ENCODE data around the gene MYOZ3. TPM values are rescaled to one million over a fixed set of nuclear protein-coding genes. Genes with fewer than 3 reads are reported as not detected.

Gene MYOZ3
- total RNA-seq, 1 experiment from 2014 or later, result 1.7 TPM

DNA sequence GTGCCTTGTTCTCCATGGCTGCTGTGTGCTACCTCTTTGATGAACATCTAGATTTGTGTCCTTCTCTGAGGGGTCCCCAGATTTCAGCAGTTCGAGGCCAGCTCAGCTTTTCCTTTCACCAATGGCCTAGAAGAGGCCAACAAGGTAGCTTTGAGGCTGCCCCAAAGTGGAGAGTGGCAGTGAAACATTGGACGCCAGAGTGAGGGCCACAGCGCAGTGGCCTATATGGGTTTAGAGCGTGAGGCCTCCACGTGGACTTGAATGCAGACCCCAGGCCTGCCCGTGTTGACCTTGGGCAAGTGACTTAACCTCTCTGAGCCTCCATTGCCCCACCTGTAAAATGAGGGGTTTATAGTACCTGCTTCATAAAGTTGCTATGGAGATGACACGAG lies 11.8 kb downstream of the MYOZ3 start:
- intact Hi-C loops (cut with micrococcal nuclease; ENCODE audit: unreplicated experiment), result no loop called here
- H3K36me3 ChIP-seq (ENCODE audit: control insufficient read depth, insufficient read depth, low read length), result no peaks in the 10 kb centered on the region
- H3K4me3 ChIP-seq (ENCODE audit: low read depth in 2 of 2, low read length in 2 of 2), result peak overlapping the region; percentile 49 to 68
- POLR2A ChIA-PET, result no interaction called here
- peaks cover 11% of the 10 kb centered on the region for H3K4me1 ChIP-seq (ENCODE audit: control insufficient read depth, insufficient read depth, low read length)
- TF ChIP-seq SIN3A (IDR thresholded peaks at IDR 0.05; ENCODE audit: borderline replicate concordance, insufficient read depth, low read depth, low read length) (no peak), POLR2AphosphoS5 (IDR thresholded peaks at IDR 0.05; ENCODE audit: low read depth, low read length) (no peak), TCF7L2 (IDR thresholded peaks at IDR 0.05; ENCODE audit: low read depth, low read length) (no peak), CTCF (IDR thresholded peaks at IDR 0.05) (no peak)
- TF ChIP-seq, protein P1, sequence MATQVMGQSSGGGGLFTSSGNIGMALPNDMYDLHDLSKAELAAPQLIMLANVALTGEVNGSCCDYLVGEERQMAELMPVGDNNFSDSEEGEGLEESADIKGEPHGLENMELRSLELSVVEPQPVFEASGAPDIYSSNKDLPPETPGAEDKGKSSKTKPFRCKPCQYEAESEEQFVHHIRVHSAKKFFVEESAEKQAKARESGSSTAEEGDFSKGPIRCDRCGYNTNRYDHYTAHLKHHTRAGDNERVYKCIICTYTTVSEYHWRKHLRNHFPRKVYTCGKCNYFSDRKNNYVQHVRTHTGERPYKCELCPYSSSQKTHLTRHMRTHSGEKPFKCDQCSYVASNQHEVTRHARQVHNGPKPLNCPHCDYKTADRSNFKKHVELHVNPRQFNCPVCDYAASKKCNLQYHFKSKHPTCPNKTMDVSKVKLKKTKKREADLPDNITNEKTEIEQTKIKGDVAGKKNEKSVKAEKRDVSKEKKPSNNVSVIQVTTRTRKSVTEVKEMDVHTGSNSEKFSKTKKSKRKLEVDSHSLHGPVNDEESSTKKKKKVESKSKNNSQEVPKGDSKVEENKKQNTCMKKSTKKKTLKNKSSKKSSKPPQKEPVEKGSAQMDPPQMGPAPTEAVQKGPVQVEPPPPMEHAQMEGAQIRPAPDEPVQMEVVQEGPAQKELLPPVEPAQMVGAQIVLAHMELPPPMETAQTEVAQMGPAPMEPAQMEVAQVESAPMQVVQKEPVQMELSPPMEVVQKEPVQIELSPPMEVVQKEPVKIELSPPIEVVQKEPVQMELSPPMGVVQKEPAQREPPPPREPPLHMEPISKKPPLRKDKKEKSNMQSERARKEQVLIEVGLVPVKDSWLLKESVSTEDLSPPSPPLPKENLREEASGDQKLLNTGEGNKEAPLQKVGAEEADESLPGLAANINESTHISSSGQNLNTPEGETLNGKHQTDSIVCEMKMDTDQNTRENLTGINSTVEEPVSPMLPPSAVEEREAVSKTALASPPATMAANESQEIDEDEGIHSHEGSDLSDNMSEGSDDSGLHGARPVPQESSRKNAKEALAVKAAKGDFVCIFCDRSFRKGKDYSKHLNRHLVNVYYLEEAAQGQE (IDR thresholded peaks at IDR 0.05; ENCODE audit: insufficient read depth in 1 of 2, low read depth in 2 of 2, low read length in 1 of 2), result no peak
- ATAC-seq (no peak), DNase-seq (ENCODE audit: low read depth, low spot score) (no peak)
- BruUV-seq (replicated peaks), result no TSS peak
- H3K9me3 ChIP-seq (ENCODE audit: control insufficient read depth, insufficient read depth, low read depth, low read length), result no peaks in the 10 kb centered on the region
- in situ Hi-C loops (cut with HindIII; ENCODE audit: low pct_unique_long_range_greater_than_20kb, low sequenced_read_pairs), result no loop called here
- H3K27me3 ChIP-seq (ENCODE audit: control insufficient read depth, insufficient read depth, low read length), result no peaks in the 10 kb centered on the region
- peak overlapping the region; percentile 40; the same call in 1 of the 2 replicates for H3K27ac ChIP-seq (ENCODE audit: low read length)
- CTCF ChIA-PET, result no interaction called here

- ATAC-seq (no peak), DNase-seq (ENCODE audit: low read depth, low spot score) (no peak)
- no peaks in the 10 kb centered on the region for H3K36me3 ChIP-seq (ENCODE audit: control insufficient read depth, insufficient read depth, low read length)
- no TSS peak for BruUV-seq (replicated peaks)
- TF ChIP-seq TCF7L2 (IDR thresholded peaks at IDR 0.05; ENCODE audit: low read depth, low read length) (no peak), SIN3A (IDR thresholded peaks at IDR 0.05; ENCODE audit: borderline replicate concordance, insufficient read depth, low read depth, low read length) (no peak), CTCF (IDR thresholded peaks at IDR 0.05) (no peak), POLR2AphosphoS5 (IDR thresholded peaks at IDR 0.05; ENCODE audit: low read depth, low read length) (no peak)
- TF ChIP-seq, protein P1 (IDR thresholded peaks at IDR 0.05; ENCODE audit: insufficient read depth in 1 of 2, low read depth in 2 of 2, low read length in 1 of 2), result no peak
- no peak overlapping the region for H3K27ac ChIP-seq (ENCODE audit: low read length)
- intact Hi-C loops (cut with micrococcal nuclease; ENCODE audit: unreplicated experiment), result no loop called here
- in situ Hi-C loops (cut with HindIII; ENCODE audit: low pct_unique_long_range_greater_than_20kb, low sequenced_read_pairs), result no loop called here
- no peak overlapping the region for H3K4me3 ChIP-seq (ENCODE audit: low read depth in 2 of 2, low read length in 2 of 2)
- H3K9me3 ChIP-seq (ENCODE audit: control insufficient read depth, insufficient read depth, low read depth, low read length), result no peaks in the 10 kb centered on the region
- peaks cover 11% of the 10 kb centered on the region for H3K4me1 ChIP-seq (ENCODE audit: control insufficient read depth, insufficient read depth, low read length)
- ChIA-PET CTCF (no interaction called here), POLR2A (no interaction called here)
- H3K27me3 ChIP-seq (ENCODE audit: control insufficient read depth, insufficient read depth, low read length), result no peaks in the 10 kb centered on the region
Observed at GRCh38 chr5:150674341-150674821, 13.3 kb downstream of the MYOZ3 start.
